Loucy (cell line): ENCODE data around the gene GSKIP.

ENCODE experiments used
- EZH2phosphoT487 ChIP-seq: fragments of 200-600 bp; IDR thresholded peaks from 2 replicates; pipeline ENCODE4 v1.6.1; 2018; ENCODE audit warnings: antibody characterized with exemption, mild to moderate bottlenecking, moderate library complexity, borderline replicate concordance
- TF ChIP-seq, protein P1 (sequence below): fragments of 200-600 bp; sonication (generic); conservative IDR thresholded peaks from 2 replicates; pipeline ENCODE4 v1.5.1; 2014; ENCODE audit warnings: mild to moderate bottlenecking, antibody characterized with exemption, low read length

DNA sequence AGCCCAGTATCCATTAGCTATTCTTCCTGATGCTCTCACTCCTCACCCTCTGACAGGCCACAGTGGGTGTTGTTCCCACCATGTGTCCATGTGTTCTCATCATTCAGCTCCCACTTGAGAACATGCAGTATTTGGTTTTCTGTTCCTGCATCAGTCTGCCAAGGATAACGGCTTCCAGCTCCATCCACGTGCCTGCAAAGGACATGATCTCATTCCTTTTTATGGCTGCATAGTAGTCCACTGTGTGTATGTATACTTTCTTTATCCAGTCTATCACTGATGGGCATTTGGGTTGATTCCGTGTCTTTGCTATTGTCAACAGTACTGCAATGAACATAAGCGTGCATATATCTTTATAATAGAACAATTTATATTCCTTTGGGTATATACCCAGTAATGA is 9.1 kb upstream of the GSKIP start:
- TF ChIP-seq, protein P1, sequence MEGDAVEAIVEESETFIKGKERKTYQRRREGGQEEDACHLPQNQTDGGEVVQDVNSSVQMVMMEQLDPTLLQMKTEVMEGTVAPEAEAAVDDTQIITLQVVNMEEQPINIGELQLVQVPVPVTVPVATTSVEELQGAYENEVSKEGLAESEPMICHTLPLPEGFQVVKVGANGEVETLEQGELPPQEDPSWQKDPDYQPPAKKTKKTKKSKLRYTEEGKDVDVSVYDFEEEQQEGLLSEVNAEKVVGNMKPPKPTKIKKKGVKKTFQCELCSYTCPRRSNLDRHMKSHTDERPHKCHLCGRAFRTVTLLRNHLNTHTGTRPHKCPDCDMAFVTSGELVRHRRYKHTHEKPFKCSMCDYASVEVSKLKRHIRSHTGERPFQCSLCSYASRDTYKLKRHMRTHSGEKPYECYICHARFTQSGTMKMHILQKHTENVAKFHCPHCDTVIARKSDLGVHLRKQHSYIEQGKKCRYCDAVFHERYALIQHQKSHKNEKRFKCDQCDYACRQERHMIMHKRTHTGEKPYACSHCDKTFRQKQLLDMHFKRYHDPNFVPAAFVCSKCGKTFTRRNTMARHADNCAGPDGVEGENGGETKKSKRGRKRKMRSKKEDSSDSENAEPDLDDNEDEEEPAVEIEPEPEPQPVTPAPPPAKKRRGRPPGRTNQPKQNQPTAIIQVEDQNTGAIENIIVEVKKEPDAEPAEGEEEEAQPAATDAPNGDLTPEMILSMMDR, result no peak
- no peak for TF ChIP-seq EZH2phosphoT487
